Measurements from ENCODE around the gene RDH13. TPM values are rescaled to one million over a fixed set of nuclear protein-coding genes. Genes with fewer than 3 reads are reported as not detected.

RDH13 gene
- total and polyA plus RNA-seq, 4 experiments from 2014 or later: 3.3 to 27.4 (median 19.8) TPM

DNA sequence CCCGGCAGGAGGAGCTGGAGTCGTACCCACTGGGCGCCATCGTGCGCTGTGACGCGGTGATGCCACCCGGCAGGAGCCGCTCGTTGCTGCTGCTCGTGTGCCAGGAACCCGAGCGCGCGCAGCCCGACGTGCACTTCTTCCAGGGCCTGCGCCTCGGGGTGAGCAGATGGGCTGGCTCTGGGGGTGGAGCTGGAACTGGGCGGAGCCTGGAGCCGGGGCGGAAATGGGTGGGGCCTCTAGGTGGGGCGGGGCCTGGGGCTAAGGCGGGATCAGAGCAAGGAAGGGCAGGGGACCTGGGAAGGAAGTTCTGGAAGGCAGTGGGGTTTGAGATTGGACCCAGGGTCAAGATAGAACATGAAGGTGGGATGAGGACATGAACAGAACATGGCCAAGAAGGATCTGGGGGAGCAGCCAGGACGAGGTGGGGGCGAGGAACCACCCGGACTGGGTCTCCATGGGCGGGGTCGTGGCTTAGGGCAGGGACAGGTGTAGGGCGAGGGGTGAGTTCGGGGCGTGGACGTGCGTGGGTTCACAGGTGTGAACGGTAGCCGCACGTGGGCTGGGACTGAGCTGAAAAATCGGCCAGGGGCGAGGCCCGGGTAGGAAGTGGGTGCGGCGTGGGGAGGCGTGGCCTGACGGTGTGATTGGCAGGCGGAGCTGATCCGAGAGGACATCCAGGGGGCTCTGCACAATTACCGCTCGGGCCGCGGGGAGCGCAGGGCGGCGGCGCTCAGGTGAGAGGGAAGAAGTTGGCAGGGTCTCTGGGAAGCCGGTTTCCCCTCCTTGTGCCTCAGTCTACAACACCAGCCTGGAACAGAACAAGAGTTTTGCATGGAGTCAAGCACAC lies 17.4 kb upstream of the RDH13 start:
- Mint-ChIP-seq H3K36me3 (no peaks in the 10 kb centered on the region), H3K27me3 (peaks cover 21 to 51% of the 10 kb centered on the region in 2 donors), H3K4me1 (peaks cover 12 to 39% (median 23%) of the 10 kb centered on the region in 4 donors), H3K27ac (peak overlapping the region; percentile 29 to 81 (median 68)), H3K9me3 (peaks cover 0 to 3% (median under 1%) of the 10 kb centered on the region in 8 donors), H3K4me3 (peak overlapping the region; percentile 81 to 91 (median 84))
- H3K36me3 ChIP-seq (ENCODE audit: insufficient read depth, low read length): no peaks in the 10 kb centered on the region
- H3K27me3 ChIP-seq (ENCODE audit: insufficient read depth, low read length): no peaks in the 10 kb centered on the region
- no peaks in the 10 kb centered on the region for H3K9me3 ChIP-seq (ENCODE audit: control insufficient read depth in 1 of 2, low read length in 2 of 2)
- peak overlapping the region; percentile 77 to 86 for H3K4me3 ChIP-seq (ENCODE audit: low read length in 2 of 2)
- POLR2A ChIA-PET (ENCODE audit: partially characterized antibody): interaction anchor here (0.7 to 3.4 kb wide), 4 partner anchors 9 to 304 kb away, joined by 3 to 20 read pairs (median 8); partner anchors contain the start of genes PPP1R12C, RDH13 and TMEM238
- peak; percentile 42 to 63 (median 51) for DNase-seq
- peak overlapping the region; percentile 9 for H3K27ac ChIP-seq (ENCODE audit: low read depth, low read length)
- H3K4me1 ChIP-seq (ENCODE audit: insufficient read depth, low read length): peaks cover 23% of the 10 kb centered on the region
- CTCF ChIA-PET (ENCODE audit: partially characterized antibody): interaction anchor here (1.1 to 1.3 kb wide), 2 partner anchors 8 to 9 kb away, joined by 3 to 4 read pairs; no protein-coding TSS in a partner anchor
- intact Hi-C loops (cut with micrococcal nuclease): loop anchor here (2.0 kb wide), 3 partner anchors 36 to 518 kb away; partner anchors contain the start of genes FIZ1 and PPP1R12C

DNA sequence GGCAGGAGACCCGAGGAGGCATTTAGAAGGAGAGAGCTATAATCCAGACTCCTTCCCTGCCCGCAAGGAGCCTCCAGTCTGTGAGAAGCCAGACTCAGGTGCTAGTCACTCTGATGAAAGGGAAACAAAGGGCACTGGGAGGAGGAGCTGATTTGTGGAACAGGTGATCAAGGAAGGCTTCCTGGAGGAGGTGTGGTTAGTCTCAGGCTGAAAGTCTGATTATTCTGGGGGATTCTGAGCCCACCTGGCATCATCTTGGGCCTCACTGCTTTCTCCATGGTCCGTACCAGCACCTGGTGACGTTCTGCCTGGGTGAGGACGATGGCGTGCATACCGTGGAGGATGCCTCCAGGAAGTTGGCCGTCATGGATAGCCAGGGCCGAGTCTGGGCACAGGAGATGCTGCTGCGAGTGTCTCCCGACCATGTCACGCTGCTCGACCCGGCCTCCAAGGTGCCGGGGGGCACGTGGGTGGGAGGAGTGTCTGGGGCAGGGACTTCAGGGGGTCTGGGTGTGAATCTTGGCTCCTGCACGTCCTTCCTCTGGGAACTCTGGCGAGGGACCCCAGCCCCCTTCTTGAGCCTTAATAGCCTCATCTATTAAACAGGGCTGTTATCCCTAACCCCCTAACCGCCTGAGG lies 16.6 kb upstream of the RDH13 start:
- peaks cover 12 to 39% (median 23%) of the 10 kb centered on the region in 4 donors for H3K4me1 Mint-ChIP-seq
- H3K9me3 Mint-ChIP-seq: peaks cover 0 to 3% (median under 1%) of the 10 kb centered on the region in 8 donors
- Histone ChIP-seq H3K4me3 (ENCODE audit: low read length in 2 of 2) (no peak overlapping the region), H3K4me1 (ENCODE audit: insufficient read depth, low read length) (peaks cover 23% of the 10 kb centered on the region), H3K27me3 (ENCODE audit: insufficient read depth, low read length) (no peaks in the 10 kb centered on the region), H3K27ac (ENCODE audit: low read depth, low read length) (no peak overlapping the region), H3K36me3 (ENCODE audit: insufficient read depth, low read length) (no peaks in the 10 kb centered on the region), H3K9me3 (ENCODE audit: control insufficient read depth in 1 of 2, low read length in 2 of 2) (no peaks in the 10 kb centered on the region)
- H3K27ac Mint-ChIP-seq: peak overlapping the region in 2 of 7 donors; percentile 66 to 74
- H3K36me3 Mint-ChIP-seq: no peaks in the 10 kb centered on the region
- peak overlapping the region; percentile 40 to 86 (median 72) for H3K4me3 Mint-ChIP-seq
- ChIA-PET CTCF (ENCODE audit: partially characterized antibody) (interaction anchor here (1.1 to 1.3 kb wide), 2 partner anchors 9 to 10 kb away, joined by 3 to 4 read pairs; no protein-coding TSS in a partner anchor), POLR2A (ENCODE audit: partially characterized antibody) (interaction anchor here (2.5 to 3.4 kb wide), 2 partner anchors 17 to 38 kb away, joined by 13 to 20 read pairs; partner anchors contain the start of genes PPP1R12C and RDH13)
- intact Hi-C loops (cut with micrococcal nuclease): loop anchor here (2.0 kb wide), 3 partner anchors 37 to 519 kb away; partner anchors contain the start of genes FIZ1 and PPP1R12C
- peaks cover 21 to 49% of the 10 kb centered on the region in 2 donors for H3K27me3 Mint-ChIP-seq
- no peak for DNase-seq

DNA sequence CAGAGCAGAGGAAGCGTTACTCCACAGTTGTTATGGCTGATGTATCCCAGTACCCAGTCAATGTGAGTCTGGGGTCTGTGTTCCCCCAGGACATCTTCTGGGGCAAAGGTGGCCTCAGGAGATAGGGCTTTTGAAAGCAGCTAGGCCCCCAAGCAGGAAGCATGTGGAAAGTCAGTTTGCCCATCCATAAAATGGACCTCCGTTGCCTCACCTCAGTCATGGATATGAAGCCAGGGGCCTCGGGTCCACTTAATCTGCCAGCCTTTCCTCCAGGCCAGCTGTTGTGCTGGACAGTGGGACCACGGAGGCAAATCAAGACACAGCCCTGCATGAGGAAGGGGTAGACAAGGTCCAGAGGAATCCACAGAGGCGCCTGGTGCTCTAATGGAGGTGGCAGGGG lies 16.0 kb upstream of the RDH13 start:
- Mint-ChIP-seq H3K27ac (peak overlapping the region in 1 of 7 donors; percentile 69), H3K27me3 (peaks cover 18 to 48% of the 10 kb centered on the region in 2 donors), H3K4me3 (peak overlapping the region in 4 of 8 donors; percentile 40 to 83 (median 72)), H3K4me1 (peaks cover 12 to 35% (median 23%) of the 10 kb centered on the region in 4 donors), H3K9me3 (peaks cover 0 to 5% (median under 1%) of the 10 kb centered on the region in 8 donors), H3K36me3 (no peaks in the 10 kb centered on the region)
- POLR2A ChIA-PET (ENCODE audit: partially characterized antibody): interaction anchor here (3.4 kb wide), 1 partner anchor 16 kb away, joined by 20 read pairs; the partner anchor contains the start of gene RDH13
- Histone ChIP-seq H3K27ac (ENCODE audit: low read depth, low read length) (no peak overlapping the region), H3K27me3 (ENCODE audit: insufficient read depth, low read length) (no peaks in the 10 kb centered on the region), H3K4me3 (ENCODE audit: low read length in 2 of 2) (no peak overlapping the region), H3K9me3 (ENCODE audit: control insufficient read depth in 1 of 2, low read length in 2 of 2) (no peaks in the 10 kb centered on the region), H3K4me1 (ENCODE audit: insufficient read depth, low read length) (peaks cover 23% of the 10 kb centered on the region), H3K36me3 (ENCODE audit: insufficient read depth, low read length) (no peaks in the 10 kb centered on the region)
- no peak for DNase-seq
- CTCF ChIA-PET (ENCODE audit: partially characterized antibody): interaction anchor here (1.1 to 1.3 kb wide), 2 partner anchors 9 to 10 kb away, joined by 3 to 4 read pairs; no protein-coding TSS in a partner anchor
- intact Hi-C loops (cut with micrococcal nuclease): no loop called here

DNA sequence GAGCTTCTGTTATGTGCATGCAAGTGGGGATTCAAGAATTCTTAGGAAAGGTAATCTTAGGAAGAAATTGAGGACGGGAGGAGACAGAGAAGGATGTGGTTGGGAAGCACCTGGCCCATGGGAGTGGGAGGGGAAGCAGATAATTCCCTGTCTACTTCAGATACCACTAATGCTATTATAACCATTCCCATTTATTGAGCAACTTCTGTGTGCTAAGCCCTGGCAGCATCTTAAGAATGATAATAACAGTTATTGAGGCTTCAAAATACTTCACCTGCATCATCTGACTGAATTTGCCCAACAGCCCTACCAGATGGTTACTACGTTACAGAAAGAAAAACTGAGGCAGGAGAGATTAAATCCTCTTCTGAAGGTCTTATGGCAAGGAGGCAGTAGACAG lies 14.2 kb upstream of the RDH13 start:
- POLR2A ChIA-PET (ENCODE audit: partially characterized antibody): no interaction called here
- H3K4me3 ChIP-seq (ENCODE audit: low read length in 2 of 2): no peak overlapping the region
- H3K27me3 ChIP-seq (ENCODE audit: insufficient read depth, low read length): no peaks in the 10 kb centered on the region
- Mint-ChIP-seq H3K27me3 (peaks cover 20 to 54% of the 10 kb centered on the region in 2 donors), H3K9me3 (peaks cover 0 to 17% (median 5%) of the 10 kb centered on the region in 8 donors), H3K4me3 (peak overlapping the region in 1 of 8 donors; percentile 13), H3K36me3 (no peaks in the 10 kb centered on the region), H3K4me1 (peaks cover 9 to 27% (median 17%) of the 10 kb centered on the region in 4 donors), H3K27ac (peak overlapping the region in 1 of 7 donors; percentile 56)
- no peak for DNase-seq
- no peak overlapping the region for H3K27ac ChIP-seq (ENCODE audit: low read depth, low read length)
- H3K36me3 ChIP-seq (ENCODE audit: insufficient read depth, low read length): no peaks in the 10 kb centered on the region
- CTCF ChIA-PET (ENCODE audit: partially characterized antibody): interaction anchor here (0.5 to 0.8 kb wide), 2 partner anchors 391 to 400 kb away, joined by 3 read pairs; no protein-coding TSS in a partner anchor
- intact Hi-C loops (cut with micrococcal nuclease): no loop called here
- H3K4me1 ChIP-seq (ENCODE audit: insufficient read depth, low read length): peaks cover 17% of the 10 kb centered on the region
- H3K9me3 ChIP-seq (ENCODE audit: control insufficient read depth in 1 of 2, low read length in 2 of 2): no peaks in the 10 kb centered on the region

DNA sequence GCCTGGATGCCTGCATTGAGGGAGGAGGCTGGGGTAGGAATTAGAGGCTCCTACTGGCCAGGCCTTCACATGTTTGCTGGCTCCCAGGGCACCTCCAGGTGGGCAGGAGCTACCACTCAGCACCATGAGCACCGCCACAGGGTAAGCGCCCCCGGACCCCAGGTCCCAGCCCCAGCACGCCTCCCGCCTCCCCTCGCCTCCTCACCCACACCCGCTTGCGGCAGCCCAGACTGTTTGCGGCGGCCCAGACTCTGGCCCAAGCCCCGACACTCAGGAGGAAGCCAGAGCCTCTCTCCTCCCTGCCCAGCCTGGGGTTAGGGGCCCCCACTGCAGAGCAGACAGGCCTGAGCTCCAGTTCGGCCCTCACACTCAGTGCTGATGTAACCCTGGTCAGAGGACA lies 13.4 kb upstream of the RDH13 start:
- Histone ChIP-seq H3K9me3 (ENCODE audit: control insufficient read depth in 1 of 2, low read length in 2 of 2) (no peaks in the 10 kb centered on the region), H3K27me3 (ENCODE audit: insufficient read depth, low read length) (peaks cover 7% of the 10 kb centered on the region), H3K4me3 (ENCODE audit: low read length in 2 of 2) (no peak overlapping the region), H3K4me1 (ENCODE audit: insufficient read depth, low read length) (peaks cover 16% of the 10 kb centered on the region), H3K27ac (ENCODE audit: low read depth, low read length) (no peak overlapping the region), H3K36me3 (ENCODE audit: insufficient read depth, low read length) (no peaks in the 10 kb centered on the region)
- Mint-ChIP-seq H3K4me3 (no peak overlapping the region), H3K36me3 (no peaks in the 10 kb centered on the region), H3K27me3 (peaks cover 24 to 58% of the 10 kb centered on the region in 2 donors), H3K27ac (no peak overlapping the region), H3K9me3 (peaks cover 0 to 17% (median 5%) of the 10 kb centered on the region in 8 donors), H3K4me1 (peaks cover 10 to 21% (median 13%) of the 10 kb centered on the region in 4 donors)
- DNase-seq: no peak
- CTCF ChIA-PET (ENCODE audit: partially characterized antibody): no interaction called here
- intact Hi-C loops (cut with micrococcal nuclease): no loop called here
- POLR2A ChIA-PET (ENCODE audit: partially characterized antibody): no interaction called here

DNA sequence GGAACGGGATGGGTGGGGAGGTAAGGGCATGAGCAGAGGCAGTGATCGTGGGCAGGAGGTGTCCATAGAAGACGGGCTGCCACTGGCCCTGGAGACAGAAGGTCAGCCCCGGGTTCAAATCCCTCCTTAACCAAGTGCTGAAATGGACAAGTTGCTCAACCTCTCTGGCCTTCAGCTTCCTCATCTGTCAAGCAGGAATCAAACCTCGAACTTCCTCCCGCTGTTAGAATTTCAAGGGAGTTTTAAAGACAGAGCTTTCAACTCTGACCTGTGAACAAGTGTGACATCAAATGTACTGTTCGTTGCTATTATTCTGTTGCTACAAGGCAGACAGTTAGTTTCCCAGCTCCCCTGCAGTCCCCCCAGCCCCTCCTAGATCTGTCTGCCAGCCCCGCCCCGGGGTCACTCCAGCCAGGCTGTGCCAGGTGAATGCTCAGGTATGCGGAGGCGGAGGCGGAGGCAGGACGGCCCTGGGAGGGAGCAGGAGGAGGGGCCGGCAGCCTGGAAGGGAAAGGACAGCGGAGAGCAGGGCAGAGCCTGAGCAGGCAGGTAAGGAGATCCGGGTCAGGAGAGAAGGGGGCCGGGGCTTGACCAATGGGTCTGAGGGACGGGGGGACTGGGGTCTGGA lies 12.5 kb upstream of the RDH13 start, which contains the start of gene EPS8L1:
EPS8L1 (plus strand) TSS at position 499 of the 628 bp plus-strand sequence. CDS start 576 bp downstream, outside the sequence.
- ChIA-PET POLR2A (ENCODE audit: partially characterized antibody) (interaction anchor here (1.1 kb wide), 1 partner anchor 13 kb away, joined by 4 read pairs; the partner anchor contains the start of gene RDH13), CTCF (ENCODE audit: partially characterized antibody) (interaction anchor here (0.5 to 1.1 kb wide), 3 partner anchors 13 to 602 kb away, joined by 3 to 4 read pairs (median 3); no protein-coding TSS in a partner anchor)
- Histone ChIP-seq H3K36me3 (ENCODE audit: insufficient read depth, low read length) (no peaks in the 10 kb centered on the region), H3K27me3 (ENCODE audit: insufficient read depth, low read length) (peaks cover 11% of the 10 kb centered on the region), H3K9me3 (ENCODE audit: control insufficient read depth in 1 of 2, low read length in 2 of 2) (no peaks in the 10 kb centered on the region), H3K27ac (ENCODE audit: low read depth, low read length) (no peak within 1 kb of the TSS), H3K4me3 (ENCODE audit: low read length in 2 of 2) (no peak within 1 kb of the TSS), H3K4me1 (ENCODE audit: insufficient read depth, low read length) (peaks cover 12% of the 10 kb centered on the region)
- Mint-ChIP-seq H3K4me1 (peaks cover 5 to 12% (median 9%) of the 10 kb centered on the region in 4 donors), H3K4me3 (no peak within 1 kb of the TSS), H3K27ac (peak within 1 kb of the TSS in 1 of 7 donors; percentile 2), H3K9me3 (peaks cover under 1 to 17% (median 5%) of the 10 kb centered on the region in 8 donors), H3K27me3 (peaks cover 23 to 55% of the 10 kb centered on the region in 2 donors), H3K36me3 (no peaks in the 10 kb centered on the region)
- intact Hi-C loops (cut with micrococcal nuclease): no loop called here
- DNase-seq: no peak

All from CD4-positive, alpha-beta memory T cell (primary cell).